ENCODE measurements around the gene KLHL40. TPM values are rescaled to one million over a fixed set of nuclear protein-coding genes. Genes with fewer than 3 reads are reported as not detected.

The KLHL40 gene
- total and polyA plus RNA-seq, 9 of the 15 experiments (the other 6 are each of a cell fraction or from before 2014, with no cell fraction given): not detected

GRCh38 chr3:42728056-42728455 lies 42.7 kb downstream of the KLHL40 start:
- 2% methylated on average over 3 of the region's 3 CpGs for WGBS (ENCODE audit: insufficient coverage, low coverage, missing lambda C conversion rate)
- H3K9ac ChIP-seq (ENCODE audit: insufficient read depth in 1 of 2, low read depth in 2 of 2, low read length in 2 of 2): no peak overlapping the region
- no peak overlapping the region for H3K27ac ChIP-seq (ENCODE audit: extremely low read depth, low read depth, low read length)
- no peaks in the 10 kb centered on the region for H3K4me1 ChIP-seq (replicated peaks in 1 of 2; ENCODE audit: control insufficient read depth in 2 of 2, insufficient read depth in 2 of 2, low read length in 2 of 2)
- no peak overlapping the region for H3K4me3 ChIP-seq
- DNase-seq (ENCODE audit: extremely low read depth in 1 of 4, low spot score in 3 of 4) (no peak), ATAC-seq (peak; percentile 40; the same call in 2 of the 3 replicates), FAIRE-seq (peak; percentile 6)
- intact Hi-C loops (cut with micrococcal nuclease) (no loop called here), in situ Hi-C loops (cut with MboI) (no loop called here)
- H4K20me1 ChIP-seq (replicated peaks; ENCODE audit: control insufficient read depth, insufficient read depth, low read length): no peaks in the 10 kb centered on the region
- H2AFZ ChIP-seq (ENCODE audit: low read depth, low read length): no peak overlapping the region
- no peaks in the 10 kb centered on the region for H3K79me2 ChIP-seq (ENCODE audit: control insufficient read depth, insufficient read depth, low read length)
- H3K27me3 ChIP-seq (ENCODE audit: control insufficient read depth in 2 of 2, insufficient read depth in 2 of 2, low read length in 2 of 2): peaks cover 15 to 19% of the 10 kb centered on the region in 2 experiments; a peak in 3 of 5 replicates
- ChIA-PET POLR2A (no interaction called here), CTCF (ENCODE audit: low intra/inter-chr PET ratio) (no interaction called here)
- H3K9me1 ChIP-seq (ENCODE audit: control insufficient read depth, insufficient read depth, low read length): no peaks in the 10 kb centered on the region
- BruUV-seq (replicated peaks): no TSS peak
- no peaks in the 10 kb centered on the region for H3K36me3 ChIP-seq (ENCODE audit: control insufficient read depth, insufficient read depth, low read length)
- no peak overlapping the region for H3K4me2 ChIP-seq (ENCODE audit: insufficient read depth, low read length)
- H3K9me3 ChIP-seq (replicated peaks; ENCODE audit: control insufficient read depth, insufficient read depth, low read depth, low read length): 0 out of 2 replicates have a peak, but pooled peaks cover 2% of the 10 kb centered on the region
- TF ChIP-seq BACH1 (tag; IDR thresholded peaks at IDR 0.05) (no peak), VEZF1 (CRISPR knock-in tag; IDR thresholded peaks at IDR 0.05) (no peak), NFATC3 (IDR thresholded peaks at IDR 0.05) (no peak), RAD51 (IDR thresholded peaks at IDR 0.05; ENCODE audit: borderline replicate concordance, low read depth) (no peak), RUNX1 (IDR thresholded peaks at IDR 0.05; ENCODE audit: low read depth) (no peak), CBX5 (IDR thresholded peaks at IDR 0.05; ENCODE audit: borderline replicate concordance, low read depth) (no peak), PHTF2 (CRISPR knock-in tag; IDR thresholded peaks at IDR 0.05) (no peak), HDAC1 (IDR thresholded peaks at IDR 0.05) (no peak), ATF7 (IDR thresholded peaks at IDR 0.05) (no peak), ZNF395 (CRISPR knock-in tag; IDR thresholded peaks at IDR 0.05) (no peak), MIER1 (IDR thresholded peaks at IDR 0.05; ENCODE audit: low read depth) (no peak)
- TF ChIP-seq, protein P1, sequence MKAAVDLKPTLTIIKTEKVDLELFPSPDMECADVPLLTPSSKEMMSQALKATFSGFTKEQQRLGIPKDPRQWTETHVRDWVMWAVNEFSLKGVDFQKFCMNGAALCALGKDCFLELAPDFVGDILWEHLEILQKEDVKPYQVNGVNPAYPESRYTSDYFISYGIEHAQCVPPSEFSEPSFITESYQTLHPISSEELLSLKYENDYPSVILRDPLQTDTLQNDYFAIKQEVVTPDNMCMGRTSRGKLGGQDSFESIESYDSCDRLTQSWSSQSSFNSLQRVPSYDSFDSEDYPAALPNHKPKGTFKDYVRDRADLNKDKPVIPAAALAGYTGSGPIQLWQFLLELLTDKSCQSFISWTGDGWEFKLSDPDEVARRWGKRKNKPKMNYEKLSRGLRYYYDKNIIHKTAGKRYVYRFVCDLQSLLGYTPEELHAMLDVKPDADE (conservative IDR thresholded peaks at IDR 0.05; ENCODE audit: control insufficient read depth, low read depth, low read length): no peak
